WTC11 (cell line): ENCODE data around the gene MT1B. TPM values are rescaled to one million over a fixed set of nuclear protein-coding genes. Genes with fewer than 3 reads are reported as not detected.

ENCODE experiments used
- ATAC-seq: fragments of 200-7000 bp; cut with Tn5 transposase; 2 replicates; pipeline ENCODE4 v1.10.0; 2021; ENCODE audit warnings: mild to moderate bottlenecking, moderate library complexity
- CTCF ChIA-PET: fragments of 300-600 bp; sonication (Branson Sonifier 250); formaldehyde crosslinking; loops from one replicate; lab custom pipeline; 2021; ENCODE audit warnings: antibody characterized with exemption; lab: Charles Lee
- POLR2A ChIA-PET: fragments of 350-600 bp; sonication (Branson Sonifier 250); formaldehyde crosslinking; loops from one replicate; lab custom pipeline; 2021; ENCODE audit warnings: antibody characterized with exemption; lab: Charles Lee
- DNase-seq: peaks from one replicate; pipeline ENCODE4 v3.0.0; 2021; ENCODE audit warnings: low spot score
- H3K27ac Mint-ChIP-seq: 2 replicates; pipeline ENCODE4 v1.8.0; 2021; ENCODE audit warnings: mixed read lengths
- H3K27me3 Mint-ChIP-seq: 2 replicates; pipeline ENCODE4 v1.8.0; 2021; ENCODE audit warnings: low read depth, mild to moderate bottlenecking, moderate library complexity, mixed read lengths
- H3K36me3 Mint-ChIP-seq: 2 replicates; pipeline ENCODE4 v1.8.0; 2021; ENCODE audit warnings: mixed read lengths
- H3K4me1 Mint-ChIP-seq: 2 replicates; pipeline ENCODE4 v1.8.0; 2022; ENCODE audit warnings: mixed read lengths
- H3K4me3 Mint-ChIP-seq: 2 replicates; pipeline ENCODE4 v1.8.0; 2021; ENCODE audit warnings: mild to moderate bottlenecking, moderate library complexity, mixed read lengths
- H3K9me3 Mint-ChIP-seq: 2 replicates; pipeline ENCODE4 v1.8.0; 2021; ENCODE audit warnings: mixed read lengths
- FOXP1 ChIP-seq: sonication (generic); formaldehyde crosslinking; IDR thresholded peaks from 2 replicates; pipeline ENCODE4 v1.8.0; 2022; ENCODE audit warnings: missing genetic modification reagents, mild to moderate bottlenecking, moderate library complexity, borderline replicate concordance
- IRF2 ChIP-seq: sonication (generic); formaldehyde crosslinking; IDR thresholded peaks from 2 replicates; pipeline ENCODE4 v1.8.0; 2022; ENCODE audit warnings: low read depth, missing genetic modification reagents, borderline replicate concordance
- KAT7 ChIP-seq: sonication (generic); formaldehyde crosslinking; IDR thresholded peaks from 2 replicates; pipeline ENCODE4 v1.8.1; 2023; ENCODE audit warnings: missing genetic modification reagents, mild to moderate bottlenecking, borderline replicate concordance
- NR1H2 ChIP-seq: sonication (generic); formaldehyde crosslinking; IDR thresholded peaks from 2 replicates; pipeline ENCODE4 v1.9.0; 2021; ENCODE audit warnings: mild to moderate bottlenecking, moderate library complexity, missing genetic modification reagents
- SP1 ChIP-seq: sonication (generic); formaldehyde crosslinking; conservative IDR thresholded peaks from 2 replicates; pipeline ENCODE4 v1.8.1; 2022; ENCODE audit warnings: missing genetic modification reagents
- TEAD1 ChIP-seq: sonication (generic); formaldehyde crosslinking; IDR thresholded peaks from 2 replicates; pipeline ENCODE4 v1.8.0; 2022; ENCODE audit warnings: mild to moderate bottlenecking, missing genetic modification reagents
- ZNF138 ChIP-seq: sonication (generic); formaldehyde crosslinking; conservative IDR thresholded peaks from 2 replicates; pipeline ENCODE4 v1.8.1; 2022; ENCODE audit warnings: mild to moderate bottlenecking, moderate library complexity, missing genetic modification reagents
- ZNF219 ChIP-seq: sonication (generic); formaldehyde crosslinking; IDR thresholded peaks from 2 replicates; pipeline ENCODE4 v1.8.0; 2023; ENCODE audit warnings: missing genetic modification reagents, mild to moderate bottlenecking, borderline replicate concordance
- ZNF423 ChIP-seq: fragments of 250-450 bp; sonication (Bioruptor Pico); IDR thresholded peaks from 2 replicates; pipeline ENCODE4 v2.1.2; 2022; ENCODE audit warnings: mild to moderate bottlenecking, moderate library complexity
- total RNA-seq: library from RNA; stranded (reverse); gene quantifications from 3 replicates; pipeline ENCODE4 v1.2.3, GENCODE V29; 2021
- TF ChIP-seq, protein P1 (sequence below): fragments of 250-450 bp; sonication (Bioruptor Pico); IDR thresholded peaks from 2 replicates; pipeline ENCODE4 v1.9.0; 2021; ENCODE audit warnings: mild to moderate bottlenecking, borderline replicate concordance
- TF ChIP-seq, protein P2 (sequence below): sonication (generic); formaldehyde crosslinking; IDR thresholded peaks from 2 replicates; pipeline ENCODE4 v1.8.1; 2022; ENCODE audit warnings: low read depth, missing genetic modification reagents, borderline replicate concordance
- TF ChIP-seq, protein P3 (sequence below): sonication (generic); formaldehyde crosslinking; IDR thresholded peaks from 2 replicates; pipeline ENCODE4 v1.8.1; 2022; ENCODE audit warnings: mild to moderate bottlenecking, moderate library complexity, missing genetic modification reagents
- TF ChIP-seq, protein P4 (sequence below): sonication (generic); formaldehyde crosslinking; IDR thresholded peaks from 2 replicates; pipeline ENCODE4 v1.8.0; 2022; ENCODE audit warnings: mild to moderate bottlenecking, missing genetic modification reagents
- TF ChIP-seq, protein P5 (sequence below): sonication (generic); formaldehyde crosslinking; IDR thresholded peaks from 2 replicates; pipeline ENCODE4 v1.8.0; 2022; ENCODE audit warnings: mild to moderate bottlenecking, missing genetic modification reagents
- TF ChIP-seq, protein P6 (sequence below): sonication (generic); formaldehyde crosslinking; IDR thresholded peaks from 2 replicates; pipeline ENCODE4 v1.8.0; 2022; ENCODE audit warnings: mild to moderate bottlenecking, missing genetic modification reagents

Gene MT1B
- total RNA-seq, 1 experiment from 2014 or later = not detected

DNA sequence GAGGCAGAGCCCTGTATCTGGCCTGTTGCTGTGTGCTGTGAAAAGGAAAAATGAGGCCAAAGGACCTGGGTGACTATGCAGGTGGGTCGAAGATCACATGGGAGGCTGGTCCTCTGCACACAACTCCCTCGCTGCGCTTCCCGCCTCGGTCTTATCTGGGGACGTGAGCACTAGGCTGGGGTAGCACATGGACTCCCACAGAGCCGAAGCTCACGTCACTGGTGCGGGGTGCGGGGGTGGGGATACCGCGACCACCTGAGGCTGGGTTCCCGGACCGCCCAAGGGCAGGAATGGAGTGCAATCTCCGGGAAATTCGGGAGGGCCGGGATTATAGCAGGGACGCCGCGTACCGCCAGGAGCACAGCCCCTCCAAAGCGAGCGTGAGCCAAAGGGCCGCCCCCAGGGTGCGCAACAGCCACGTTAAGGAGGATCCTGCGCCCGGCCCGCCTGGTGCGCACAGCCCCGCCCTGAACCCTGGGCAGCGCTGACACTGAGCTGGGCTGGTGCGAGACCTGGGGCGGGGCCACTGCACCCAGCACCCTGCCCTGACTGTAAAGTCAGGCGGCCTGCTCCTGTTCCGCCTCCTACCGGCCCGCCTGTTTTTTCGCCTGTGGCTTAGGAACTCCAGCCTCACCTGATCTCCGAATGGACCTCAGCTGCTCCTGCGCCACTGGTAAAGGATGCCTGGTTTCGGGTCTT is 8.5 kb upstream of the MT1B start:
- no peaks in the 10 kb centered on the region for H3K36me3 Mint-ChIP-seq
- ATAC-seq = peak; percentile 80
- POLR2A ChIA-PET = interaction anchor here (0.6 kb wide), 1 partner anchor 13 kb away, joined by 3 read pairs; no protein-coding TSS in a partner anchor

DNA sequence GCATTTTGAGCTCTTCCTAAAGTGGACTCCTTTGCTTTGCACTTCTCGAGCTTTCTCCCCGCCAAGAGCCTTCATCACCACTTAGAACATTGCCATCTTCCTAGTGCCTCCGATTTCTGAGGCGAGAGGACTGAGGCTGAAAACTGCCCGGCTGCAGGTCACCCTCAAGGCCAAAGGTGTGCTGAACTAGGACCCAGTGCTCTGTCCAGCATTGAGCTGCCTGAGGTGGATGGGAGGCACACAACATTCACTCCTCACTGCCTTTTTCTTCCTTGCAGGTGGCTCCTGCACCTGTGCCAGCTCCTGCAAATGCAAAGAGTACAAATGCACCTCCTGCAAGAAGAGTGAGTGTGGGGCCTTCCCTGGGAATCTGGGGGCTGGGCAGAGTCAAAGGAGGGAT is 7.9 kb upstream of the MT1B start:
- Mint-ChIP-seq H3K27me3 (peaks cover 100% of the 10 kb centered on the region), H3K36me3 (no peaks in the 10 kb centered on the region), H3K9me3 (no peaks in the 10 kb centered on the region), H3K27ac (no peak overlapping the region), H3K4me1 (peaks cover 19% of the 10 kb centered on the region), H3K4me3 (peak overlapping the region; percentile 63)
- ChIA-PET CTCF (interaction anchor here (0.8 to 2.8 kb wide), 13 partner anchors 9 to 58 kb away, joined by 3 to 15 read pairs (median 3); partner anchors contain the start of genes MT1B, MT1E, MT1G and MT2A), POLR2A (interaction anchor here (0.6 kb wide), 1 partner anchor 14 kb away, joined by 3 read pairs; no protein-coding TSS in a partner anchor)
- TF ChIP-seq, protein P1, sequence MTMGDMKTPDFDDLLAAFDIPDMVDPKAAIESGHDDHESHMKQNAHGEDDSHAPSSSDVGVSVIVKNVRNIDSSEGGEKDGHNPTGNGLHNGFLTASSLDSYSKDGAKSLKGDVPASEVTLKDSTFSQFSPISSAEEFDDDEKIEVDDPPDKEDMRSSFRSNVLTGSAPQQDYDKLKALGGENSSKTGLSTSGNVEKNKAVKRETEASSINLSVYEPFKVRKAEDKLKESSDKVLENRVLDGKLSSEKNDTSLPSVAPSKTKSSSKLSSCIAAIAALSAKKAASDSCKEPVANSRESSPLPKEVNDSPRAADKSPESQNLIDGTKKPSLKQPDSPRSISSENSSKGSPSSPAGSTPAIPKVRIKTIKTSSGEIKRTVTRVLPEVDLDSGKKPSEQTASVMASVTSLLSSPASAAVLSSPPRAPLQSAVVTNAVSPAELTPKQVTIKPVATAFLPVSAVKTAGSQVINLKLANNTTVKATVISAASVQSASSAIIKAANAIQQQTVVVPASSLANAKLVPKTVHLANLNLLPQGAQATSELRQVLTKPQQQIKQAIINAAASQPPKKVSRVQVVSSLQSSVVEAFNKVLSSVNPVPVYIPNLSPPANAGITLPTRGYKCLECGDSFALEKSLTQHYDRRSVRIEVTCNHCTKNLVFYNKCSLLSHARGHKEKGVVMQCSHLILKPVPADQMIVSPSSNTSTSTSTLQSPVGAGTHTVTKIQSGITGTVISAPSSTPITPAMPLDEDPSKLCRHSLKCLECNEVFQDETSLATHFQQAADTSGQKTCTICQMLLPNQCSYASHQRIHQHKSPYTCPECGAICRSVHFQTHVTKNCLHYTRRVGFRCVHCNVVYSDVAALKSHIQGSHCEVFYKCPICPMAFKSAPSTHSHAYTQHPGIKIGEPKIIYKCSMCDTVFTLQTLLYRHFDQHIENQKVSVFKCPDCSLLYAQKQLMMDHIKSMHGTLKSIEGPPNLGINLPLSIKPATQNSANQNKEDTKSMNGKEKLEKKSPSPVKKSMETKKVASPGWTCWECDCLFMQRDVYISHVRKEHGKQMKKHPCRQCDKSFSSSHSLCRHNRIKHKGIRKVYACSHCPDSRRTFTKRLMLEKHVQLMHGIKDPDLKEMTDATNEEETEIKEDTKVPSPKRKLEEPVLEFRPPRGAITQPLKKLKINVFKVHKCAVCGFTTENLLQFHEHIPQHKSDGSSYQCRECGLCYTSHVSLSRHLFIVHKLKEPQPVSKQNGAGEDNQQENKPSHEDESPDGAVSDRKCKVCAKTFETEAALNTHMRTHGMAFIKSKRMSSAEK (CRISPR knock-in tag) = no peak
- TF ChIP-seq IRF2 (CRISPR knock-in tag) = 0 out of 2 replicates have a peak, but pooled peaks have one; percentile 55
- TF ChIP-seq, protein P2, sequence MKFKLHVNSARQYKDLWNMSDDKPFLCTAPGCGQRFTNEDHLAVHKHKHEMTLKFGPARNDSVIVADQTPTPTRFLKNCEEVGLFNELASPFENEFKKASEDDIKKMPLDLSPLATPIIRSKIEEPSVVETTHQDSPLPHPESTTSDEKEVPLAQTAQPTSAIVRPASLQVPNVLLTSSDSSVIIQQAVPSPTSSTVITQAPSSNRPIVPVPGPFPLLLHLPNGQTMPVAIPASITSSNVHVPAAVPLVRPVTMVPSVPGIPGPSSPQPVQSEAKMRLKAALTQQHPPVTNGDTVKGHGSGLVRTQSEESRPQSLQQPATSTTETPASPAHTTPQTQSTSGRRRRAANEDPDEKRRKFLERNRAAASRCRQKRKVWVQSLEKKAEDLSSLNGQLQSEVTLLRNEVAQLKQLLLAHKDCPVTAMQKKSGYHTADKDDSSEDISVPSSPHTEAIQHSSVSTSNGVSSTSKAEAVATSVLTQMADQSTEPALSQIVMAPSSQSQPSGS (CRISPR knock-in tag) = no peak
- TF ChIP-seq NR1H2 = no peak
- TF ChIP-seq, all 79 proteins: peak for 1
- DNase-seq (no peak), ATAC-seq (no peak)

More for the DNA sequence above, 8.5 kb upstream of the MT1B start:
- Mint-ChIP-seq H3K9me3 (no peaks in the 10 kb centered on the region), H3K27ac (no peak overlapping the region), H3K4me3 (peak overlapping the region; percentile 63), H3K4me1 (peaks cover 22% of the 10 kb centered on the region), H3K27me3 (peaks cover 100% of the 10 kb centered on the region)
- TF ChIP-seq, protein P3, sequence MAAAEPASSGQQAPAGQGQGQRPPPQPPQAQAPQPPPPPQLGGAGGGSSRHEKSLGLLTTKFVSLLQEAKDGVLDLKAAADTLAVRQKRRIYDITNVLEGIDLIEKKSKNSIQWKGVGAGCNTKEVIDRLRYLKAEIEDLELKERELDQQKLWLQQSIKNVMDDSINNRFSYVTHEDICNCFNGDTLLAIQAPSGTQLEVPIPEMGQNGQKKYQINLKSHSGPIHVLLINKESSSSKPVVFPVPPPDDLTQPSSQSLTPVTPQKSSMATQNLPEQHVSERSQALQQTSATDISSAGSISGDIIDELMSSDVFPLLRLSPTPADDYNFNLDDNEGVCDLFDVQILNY (CRISPR knock-in tag) = no peak
- no peak for TF ChIP-seq ZNF138 (CRISPR knock-in tag)
- TF ChIP-seq, protein P4, sequence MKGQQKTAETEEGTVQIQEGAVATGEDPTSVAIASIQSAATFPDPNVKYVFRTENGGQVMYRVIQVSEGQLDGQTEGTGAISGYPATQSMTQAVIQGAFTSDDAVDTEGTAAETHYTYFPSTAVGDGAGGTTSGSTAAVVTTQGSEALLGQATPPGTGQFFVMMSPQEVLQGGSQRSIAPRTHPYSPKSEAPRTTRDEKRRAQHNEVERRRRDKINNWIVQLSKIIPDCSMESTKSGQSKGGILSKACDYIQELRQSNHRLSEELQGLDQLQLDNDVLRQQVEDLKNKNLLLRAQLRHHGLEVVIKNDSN (CRISPR knock-in tag) = peak; percentile 39; the same call in 1 of the 2 replicates
- TF ChIP-seq ZNF423 (CRISPR knock-in tag) = peak; percentile 57; the same call in 1 of the 2 replicates
- 0 out of 2 replicates have a peak, but pooled peaks have one; percentile 19 for TF ChIP-seq FOXP1 (CRISPR knock-in tag)
- TF ChIP-seq TEAD1 (CRISPR knock-in tag) = 0 out of 2 replicates have a peak, but pooled peaks have one; percentile 7
- no peak for TF ChIP-seq ZNF219 (CRISPR knock-in tag)
- TF ChIP-seq, protein P5, sequence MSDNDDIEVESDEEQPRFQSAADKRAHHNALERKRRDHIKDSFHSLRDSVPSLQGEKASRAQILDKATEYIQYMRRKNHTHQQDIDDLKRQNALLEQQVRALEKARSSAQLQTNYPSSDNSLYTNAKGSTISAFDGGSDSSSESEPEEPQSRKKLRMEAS (CRISPR knock-in tag) = peak; percentile 72
- TF ChIP-seq KAT7 (CRISPR knock-in tag) = 0 out of 2 replicates have a peak, but pooled peaks have one; percentile 28
- TF ChIP-seq SP1 (CRISPR knock-in tag) = peak; percentile 47
- TF ChIP-seq, protein P6, sequence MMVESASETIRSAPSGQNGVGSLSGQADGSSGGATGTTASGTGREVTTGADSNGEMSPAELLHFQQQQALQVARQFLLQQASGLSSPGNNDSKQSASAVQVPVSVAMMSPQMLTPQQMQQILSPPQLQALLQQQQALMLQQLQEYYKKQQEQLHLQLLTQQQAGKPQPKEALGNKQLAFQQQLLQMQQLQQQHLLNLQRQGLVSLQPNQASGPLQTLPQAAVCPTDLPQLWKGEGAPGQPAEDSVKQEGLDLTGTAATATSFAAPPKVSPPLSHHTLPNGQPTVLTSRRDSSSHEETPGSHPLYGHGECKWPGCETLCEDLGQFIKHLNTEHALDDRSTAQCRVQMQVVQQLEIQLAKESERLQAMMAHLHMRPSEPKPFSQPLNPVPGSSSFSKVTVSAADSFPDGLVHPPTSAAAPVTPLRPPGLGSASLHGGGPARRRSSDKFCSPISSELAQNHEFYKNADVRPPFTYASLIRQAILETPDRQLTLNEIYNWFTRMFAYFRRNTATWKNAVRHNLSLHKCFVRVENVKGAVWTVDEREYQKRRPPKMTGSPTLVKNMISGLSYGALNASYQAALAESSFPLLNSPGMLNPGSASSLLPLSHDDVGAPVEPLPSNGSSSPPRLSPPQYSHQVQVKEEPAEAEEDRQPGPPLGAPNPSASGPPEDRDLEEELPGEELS (CRISPR knock-in tag) = 0 out of 2 replicates have a peak, but pooled peaks have one; percentile 3
- DNase-seq = peak; percentile 63
- CTCF ChIA-PET = interaction anchor here (0.8 to 2.8 kb wide), 13 partner anchors 9 to 58 kb away, joined by 3 to 15 read pairs (median 3); partner anchors contain the start of genes MT1B, MT1E, MT1G and MT2A
